HG02852 (cell line): ENCODE measurements around the gene PSD2.
A peak's percentile ranks its signal among the peaks of the same experiment; 100 is the strongest.

Source experiments
- ATAC-seq: cut with Tn5 transposase; IDR thresholded peaks from one replicate; pipeline ENCODE4 v1.9.1; 2021; ENCODE audit warnings: mild to moderate bottlenecking, moderate library complexity; ENCODE audit not compliant: unreplicated experiment

The PSD2 gene

DNA sequence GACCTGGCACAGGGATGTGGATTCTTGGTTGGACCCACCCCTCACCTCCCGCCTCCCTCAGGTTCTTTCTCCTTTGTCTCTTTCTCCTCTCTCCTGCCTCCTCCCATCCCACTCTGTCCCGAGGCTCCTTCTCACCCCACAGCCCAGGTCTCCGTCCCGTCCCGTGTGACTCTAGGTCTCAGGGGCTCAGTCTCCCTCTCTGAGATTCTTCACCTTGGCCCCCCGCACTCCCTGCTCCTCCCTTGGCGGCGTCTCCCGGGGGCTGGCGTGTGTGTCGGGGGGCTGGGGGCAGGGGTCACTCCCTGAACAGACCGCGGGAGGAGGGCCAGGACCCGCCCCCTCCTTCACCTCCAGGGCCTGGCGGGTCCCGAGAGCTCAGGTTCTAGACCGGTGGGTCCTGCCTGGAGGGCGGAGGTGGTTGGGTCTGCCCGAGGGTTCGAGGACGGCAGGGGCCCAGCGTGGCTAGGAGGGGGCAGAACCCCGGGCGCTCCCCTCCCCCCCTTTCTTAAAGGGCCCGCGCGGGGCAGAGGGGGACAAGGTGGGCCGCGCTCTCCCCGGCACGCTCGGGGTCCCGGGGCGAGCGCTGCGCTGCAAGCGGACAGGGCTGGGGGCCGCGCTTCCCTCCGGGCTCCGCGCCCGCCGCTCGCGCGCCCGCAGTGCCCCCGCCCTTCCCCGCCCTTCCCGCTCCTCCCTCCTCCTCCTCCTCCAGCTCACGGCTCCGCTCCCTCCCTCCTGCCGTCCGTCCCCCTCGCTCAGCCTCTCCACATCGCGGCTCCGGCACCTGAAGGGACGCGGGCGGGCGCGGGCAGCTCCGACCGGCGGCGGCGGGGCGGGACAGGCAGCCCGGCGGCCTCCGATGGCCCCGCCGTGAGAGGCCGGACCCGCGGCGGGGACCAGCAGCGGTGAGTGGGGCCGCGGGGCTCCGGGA is at the start of gene PSD2:
Gene PSD2, plus strand, starts transcription at position 735 of the 928 bp plus-strand sequence. CDS start 13,633 bp downstream, outside the sequence.
- ATAC-seq: no peak

GRCh38 chr5:139746691-139747582 is 48.7 kb upstream of the PSD2 start:
- peak; percentile 41 for ATAC-seq

GRCh38 chr5:139747583-139748504 is 47.8 kb upstream of the PSD2 start:
- peak; percentile 21 for ATAC-seq

GRCh38 chr5:139748505-139748826 is 47.1 kb upstream of the PSD2 start:
- ATAC-seq: no peak

DNA sequence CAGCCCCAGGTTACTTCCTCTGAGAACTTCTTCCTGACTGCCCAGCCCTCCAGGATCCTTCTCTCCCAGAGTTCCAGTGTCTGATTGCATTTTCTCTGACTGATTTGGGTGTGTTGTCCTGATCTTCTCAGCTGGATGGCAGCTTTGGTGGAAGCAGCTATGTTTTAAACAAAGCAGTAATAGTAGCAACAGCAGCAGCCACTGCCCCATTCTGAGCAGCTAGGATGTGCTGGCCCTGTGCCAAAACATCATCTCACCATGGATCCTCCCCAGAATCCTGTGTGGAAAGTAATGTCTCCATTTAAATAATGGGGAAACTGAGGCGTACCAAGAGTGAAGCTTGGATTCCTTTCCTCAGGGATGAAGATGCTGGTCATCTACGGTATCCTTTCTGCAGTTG is 46.4 kb upstream of the PSD2 start:
- no peak for ATAC-seq

DNA sequence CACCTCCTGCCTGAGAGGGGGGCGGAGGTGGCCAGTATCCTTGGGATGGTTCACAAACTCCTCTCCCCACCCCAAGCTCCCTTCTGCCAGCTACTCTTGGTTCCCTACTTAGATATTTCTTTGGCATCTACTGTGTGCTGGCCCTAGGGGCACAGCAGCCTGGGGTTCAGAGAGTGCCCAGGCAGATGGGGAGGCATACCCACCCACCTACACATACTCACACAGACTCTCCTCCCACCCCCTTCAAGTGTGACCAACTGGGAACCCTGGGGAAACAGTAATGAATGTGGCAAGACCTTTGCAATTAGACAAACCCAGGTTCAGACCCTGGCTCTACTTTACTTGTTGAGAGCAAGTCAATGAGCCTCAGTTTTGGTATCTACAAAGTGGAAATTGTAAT is 44.4 kb upstream of the PSD2 start:
- ATAC-seq: no peak

DNA sequence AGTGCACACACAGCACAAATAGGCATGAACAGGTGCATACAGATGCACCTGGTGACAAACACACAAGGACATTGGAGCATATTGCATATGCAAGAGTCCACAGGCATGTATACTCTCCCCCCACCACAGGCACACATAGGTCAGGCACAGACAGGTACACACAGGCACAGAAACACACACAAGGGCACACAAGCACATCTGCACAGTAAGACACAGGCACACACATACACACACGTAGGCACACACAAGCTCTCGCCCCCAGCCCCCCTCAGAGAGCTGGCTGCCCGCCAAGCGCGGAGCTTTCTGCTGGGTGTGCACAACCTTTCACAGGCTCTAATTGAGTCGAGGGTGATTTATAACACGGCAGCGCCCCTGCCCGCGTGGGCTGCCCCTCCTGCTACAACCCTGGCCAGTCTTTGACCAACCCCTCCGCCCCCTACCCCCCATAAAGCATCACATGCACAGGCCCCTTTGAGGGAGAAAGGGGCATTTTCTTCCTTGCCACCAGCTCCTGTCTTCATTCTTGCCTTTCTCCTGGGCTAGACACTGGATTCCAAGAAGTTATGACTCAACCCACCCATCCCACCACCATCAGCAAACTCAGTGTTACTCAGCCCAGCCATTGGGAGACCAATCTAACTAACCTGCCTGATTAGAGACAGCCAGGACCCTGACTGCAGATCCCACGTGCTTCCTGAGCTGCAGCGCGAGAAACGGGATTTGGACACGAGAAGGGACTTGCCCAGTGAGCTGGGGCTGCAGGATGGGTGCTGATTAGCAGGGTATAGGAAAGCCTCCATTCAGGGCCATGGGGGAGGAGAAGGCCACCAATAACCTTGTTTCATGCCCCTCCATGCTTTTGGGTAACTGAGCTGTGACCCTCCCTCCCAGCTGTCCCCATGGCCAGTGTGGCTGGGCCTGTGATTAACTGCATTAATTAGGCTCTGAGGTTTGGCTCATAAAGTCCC is 42.8 kb upstream of the PSD2 start:
- ATAC-seq: no peak

- no peak for ATAC-seq
Observed at GRCh38 chr5:139755892-139756671, 39.5 kb upstream of the PSD2 start.

DNA sequence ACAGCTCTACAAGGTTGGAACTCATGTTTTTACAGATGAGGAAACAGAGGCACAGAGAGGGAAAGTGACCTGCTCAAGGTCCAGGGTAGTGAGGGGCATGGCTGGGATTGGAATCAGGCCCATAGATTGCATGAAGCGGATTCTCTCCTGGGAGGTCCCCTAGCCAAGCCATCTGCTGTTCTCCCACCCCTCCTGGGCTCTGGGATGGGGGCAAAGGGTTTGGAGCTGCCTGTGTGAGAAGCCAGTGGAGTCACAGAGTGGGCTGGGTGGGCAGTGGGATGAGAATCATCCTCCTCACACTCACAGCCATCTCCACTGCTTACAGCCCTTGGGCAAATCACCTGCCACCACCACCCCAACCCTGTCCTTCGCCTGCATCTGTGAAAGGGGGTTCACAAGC is 38.6 kb upstream of the PSD2 start:
- no peak for ATAC-seq

GRCh38 chr5:139757727-139758509 is 37.7 kb upstream of the PSD2 start:
- ATAC-seq: no peak

GRCh38 chr5:139758510-139759075 is 37.0 kb upstream of the PSD2 start:
- no peak for ATAC-seq

DNA sequence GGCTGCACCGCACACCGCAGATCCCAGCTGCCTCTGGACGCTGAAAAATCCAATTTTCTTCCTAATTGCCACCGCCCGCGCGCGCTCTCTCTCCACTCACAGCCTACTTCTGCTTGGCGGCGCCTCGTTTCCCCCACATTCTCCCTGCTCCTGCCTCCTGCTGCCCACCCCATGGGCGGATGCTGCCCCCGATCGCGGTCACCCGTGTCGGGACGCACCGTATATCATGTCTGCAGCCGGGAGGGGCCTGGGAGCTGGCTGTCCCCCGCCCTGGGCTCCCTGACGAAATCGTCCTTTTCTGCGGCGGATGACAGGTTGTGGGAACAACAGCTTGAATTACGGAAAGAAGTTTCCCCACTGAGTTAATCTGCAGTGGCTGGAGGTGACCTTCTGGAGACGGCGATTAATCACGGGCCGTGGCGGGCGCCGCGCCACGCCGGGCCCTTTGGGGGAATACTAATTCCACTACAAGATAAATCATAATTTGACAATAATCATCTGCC is 36.3 kb upstream of the PSD2 start:
- no peak for ATAC-seq

DNA sequence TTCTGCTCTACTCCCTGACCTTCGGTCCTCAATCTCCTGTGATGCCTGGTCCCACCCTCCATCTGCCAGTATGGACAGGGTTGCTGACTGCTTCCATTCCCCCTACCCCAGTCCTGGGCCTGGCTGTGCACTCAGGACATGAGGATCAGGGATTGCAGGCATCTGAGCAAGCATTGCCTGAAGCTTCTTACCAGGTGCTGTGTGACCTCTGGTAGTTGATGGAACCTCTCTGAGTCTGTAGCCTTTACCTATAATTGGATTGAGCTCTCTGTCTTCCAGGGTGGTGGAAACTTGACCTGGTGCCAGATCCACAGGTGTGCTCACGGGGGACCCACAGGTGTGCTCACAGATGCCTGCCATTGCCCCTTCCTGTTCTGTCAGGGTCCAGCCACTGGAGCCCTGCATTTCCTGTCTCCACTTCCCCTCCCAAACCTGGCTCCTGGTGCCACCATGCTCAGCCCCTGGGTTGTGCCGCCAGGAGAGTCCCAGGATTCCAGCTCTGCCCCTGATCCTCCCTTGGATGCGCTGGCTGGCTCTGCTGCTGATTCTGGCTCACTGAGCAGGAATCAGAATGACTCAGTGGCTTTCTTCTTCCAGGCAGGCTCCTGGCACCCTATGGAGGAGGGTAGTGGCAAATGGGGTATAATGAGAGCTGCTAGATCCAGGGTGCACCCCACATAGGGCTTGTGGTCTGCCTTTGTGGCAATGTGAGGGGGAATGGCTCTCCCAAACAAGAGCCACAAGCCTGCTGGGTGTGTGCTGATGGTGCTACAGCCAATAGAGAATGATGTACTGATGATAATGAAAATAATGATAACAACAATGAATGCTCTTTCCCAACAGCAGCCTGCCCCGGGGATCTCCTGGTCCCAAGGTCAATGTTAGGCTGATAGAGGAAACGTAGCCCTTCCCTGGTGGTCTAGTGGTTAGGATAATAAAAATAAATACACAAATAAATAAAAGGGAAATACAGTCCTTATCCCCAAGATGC is 35.2 kb upstream of the PSD2 start:
- no peak for ATAC-seq

DNA sequence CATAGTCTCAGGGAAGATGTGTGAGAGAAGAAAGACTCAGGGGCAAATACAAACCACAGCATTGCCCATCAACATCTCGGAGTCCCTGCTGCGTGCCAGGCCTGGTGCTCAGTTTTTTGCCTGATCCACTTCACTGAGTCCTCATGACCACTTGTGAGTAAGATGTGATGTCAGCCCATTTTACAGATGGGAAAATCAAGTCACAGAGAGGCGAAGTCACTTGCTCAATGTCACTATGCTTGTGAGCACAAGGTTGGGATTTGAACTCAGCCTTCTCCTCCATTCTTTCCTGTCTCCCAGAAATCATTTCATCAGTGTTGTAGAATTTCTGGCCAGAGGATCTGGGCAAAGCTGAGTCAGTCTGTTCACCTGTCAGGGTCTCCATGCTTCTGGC is 34.6 kb upstream of the PSD2 start:
- ATAC-seq: no peak

DNA sequence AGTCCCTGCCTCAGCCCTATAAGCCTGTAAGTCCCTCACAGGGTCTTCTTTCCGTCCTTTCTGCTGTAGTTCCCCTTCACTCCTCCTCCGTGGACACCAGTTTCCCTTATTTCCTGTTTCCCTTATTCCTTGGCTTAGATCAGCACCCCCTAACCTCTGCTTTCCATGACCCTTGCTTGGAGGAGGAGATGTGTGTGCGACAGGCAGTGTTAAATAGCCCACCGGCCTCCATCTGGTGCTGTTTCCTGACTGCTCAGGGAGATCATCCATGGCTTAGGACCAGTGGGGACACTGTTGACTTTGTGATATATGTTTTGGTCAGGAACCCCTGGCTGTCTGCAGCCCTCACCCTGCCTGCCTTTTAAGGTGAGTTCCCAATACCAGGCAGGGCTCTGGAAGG is 34.1 kb upstream of the PSD2 start:
- no peak for ATAC-seq

GRCh38 chr5:139762615-139763170 is 32.9 kb upstream of the PSD2 start:
- ATAC-seq: no peak
